ENCODE data around the gene OLIG1.

OLIG1 gene

DNA sequence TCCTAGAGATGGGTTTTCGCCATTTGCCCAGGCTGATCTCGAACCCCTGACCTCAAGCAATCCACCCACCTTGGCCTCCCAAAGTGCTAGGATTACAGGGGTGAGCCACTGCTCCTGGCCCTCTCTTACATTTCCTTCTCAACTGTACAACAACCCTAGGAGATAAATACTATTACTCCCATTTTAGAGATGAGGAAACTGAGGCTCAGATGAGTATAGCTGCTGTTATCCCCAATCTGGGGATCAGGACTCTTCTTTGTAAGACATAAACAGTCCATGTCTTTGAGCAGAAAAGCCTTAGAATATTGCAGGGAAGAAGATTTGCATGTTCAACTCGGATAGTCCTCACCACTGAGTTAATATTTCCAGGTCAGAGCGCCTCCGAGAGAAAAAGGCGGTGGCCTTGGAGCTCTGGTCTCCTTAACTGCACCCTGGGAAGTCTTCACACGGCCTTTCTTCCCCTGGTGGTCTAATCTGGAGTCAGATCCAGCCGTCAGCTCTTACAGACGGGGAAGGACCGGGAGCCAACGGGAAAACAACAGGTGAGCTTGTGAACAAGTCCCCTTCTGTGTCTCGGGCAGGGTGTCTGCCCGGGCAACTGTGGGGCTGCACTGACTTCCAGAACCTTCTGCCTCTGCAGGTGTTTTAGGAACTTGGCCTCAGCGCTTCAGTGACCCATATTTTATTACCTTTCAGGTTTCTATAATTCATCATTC, 5.9 kb upstream of the OLIG1 start:
- no peak overlapping the region for H3K4me3 ChIP-seq (ENCODE audit: low read length)
- no peaks in the 10 kb centered on the region for H3K9me3 ChIP-seq (ENCODE audit: insufficient read depth, low read length)
- H4K20me1 ChIP-seq (ENCODE audit: insufficient read depth, low read length): no peaks in the 10 kb centered on the region
- peaks cover 27% of the 10 kb centered on the region for H3K4me1 ChIP-seq (ENCODE audit: low read length)
- no peaks in the 10 kb centered on the region for H3K36me3 ChIP-seq (replicated peaks; ENCODE audit: low read depth, low read length)
- no peaks in the 10 kb centered on the region for H3K79me2 ChIP-seq (ENCODE audit: low read length)
- no peak overlapping the region for H3K27ac ChIP-seq (ENCODE audit: low read length)
- no peak overlapping the region for H3K9ac ChIP-seq (ENCODE audit: low read length)
- no peak overlapping the region for H3K4me2 ChIP-seq (ENCODE audit: low read length)
- TF ChIP-seq CTCF (IDR thresholded peaks at IDR 0.05; ENCODE audit: low read depth, low read length) (no peak), EZH2phosphoT487 (IDR thresholded peaks at IDR 0.05; ENCODE audit: low read depth) (no peak)
- no peak overlapping the region for H2AFZ ChIP-seq (ENCODE audit: low read depth, low read length)
- H3K27me3 ChIP-seq (ENCODE audit: low read depth, low read length): peaks cover 7% of the 10 kb centered on the region

DNA sequence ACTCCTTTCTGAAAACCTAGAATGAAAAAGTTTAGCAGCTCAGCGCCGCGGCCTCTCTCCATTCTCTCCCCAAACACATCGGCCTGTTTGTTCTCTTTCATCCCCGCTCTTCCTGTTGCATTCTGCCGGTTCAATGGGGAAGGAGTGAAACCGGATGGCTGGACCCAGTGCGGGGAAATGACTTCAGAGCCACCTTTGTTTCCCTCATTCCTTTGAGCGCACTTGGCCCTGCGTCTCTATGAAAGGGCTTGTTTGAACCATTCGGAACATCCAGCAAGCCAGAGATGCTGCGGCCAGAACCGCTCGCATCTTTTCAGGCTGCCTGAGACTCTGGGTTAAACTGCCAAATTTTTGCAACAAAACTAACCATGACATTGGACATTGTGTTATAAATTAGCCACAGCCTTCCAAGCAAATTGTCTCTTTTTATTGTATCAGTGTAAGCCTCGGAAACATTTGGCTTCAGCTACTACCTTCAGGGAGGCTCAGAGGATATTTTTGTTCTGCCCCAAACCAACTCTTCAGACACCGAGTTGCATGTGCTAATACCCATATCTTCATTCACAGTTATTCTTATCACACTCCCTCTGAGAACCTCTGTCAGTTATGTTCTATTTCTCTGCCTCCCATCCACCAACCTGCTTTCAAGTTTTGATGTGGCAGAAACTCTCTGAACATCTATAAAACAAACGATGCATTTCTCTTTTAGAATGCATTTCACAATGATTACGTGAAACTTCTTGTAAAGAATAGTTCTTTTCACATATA, 5.1 kb upstream of the OLIG1 start:
- H3K9ac ChIP-seq (ENCODE audit: low read length): no peak overlapping the region
- H3K9me3 ChIP-seq (ENCODE audit: insufficient read depth, low read length): no peaks in the 10 kb centered on the region
- peaks cover 20% of the 10 kb centered on the region for H3K4me1 ChIP-seq (ENCODE audit: low read length)
- no peak overlapping the region for H2AFZ ChIP-seq (ENCODE audit: low read depth, low read length)
- H3K27me3 ChIP-seq (ENCODE audit: low read depth, low read length): peaks cover 7% of the 10 kb centered on the region
- H3K79me2 ChIP-seq (ENCODE audit: low read length): no peaks in the 10 kb centered on the region
- no peak overlapping the region for H3K4me3 ChIP-seq (ENCODE audit: low read length)
- no peaks in the 10 kb centered on the region for H4K20me1 ChIP-seq (ENCODE audit: insufficient read depth, low read length)
- no peak overlapping the region for H3K4me2 ChIP-seq (ENCODE audit: low read length)
- H3K27ac ChIP-seq (ENCODE audit: low read length): no peak overlapping the region
- no peaks in the 10 kb centered on the region for H3K36me3 ChIP-seq (replicated peaks; ENCODE audit: low read depth, low read length)
- no peak for TF ChIP-seq CTCF (IDR thresholded peaks at IDR 0.05; ENCODE audit: low read depth, low read length)
- no peak for TF ChIP-seq EZH2phosphoT487 (IDR thresholded peaks at IDR 0.05; ENCODE audit: low read depth)

GRCh38 chr21:33067043-33067442, 2.9 kb upstream of the OLIG1 start:
- Histone ChIP-seq H3K4me1 (ENCODE audit: low read length) (peaks cover 14% of the 10 kb centered on the region), H3K27me3 (ENCODE audit: low read depth, low read length) (peaks cover 7% of the 10 kb centered on the region), H4K20me1 (ENCODE audit: insufficient read depth, low read length) (no peaks in the 10 kb centered on the region), H3K9me3 (ENCODE audit: insufficient read depth, low read length) (no peaks in the 10 kb centered on the region), H3K4me2 (ENCODE audit: low read length) (peak overlapping the region; percentile 54), H3K4me3 (ENCODE audit: low read length) (no peak overlapping the region), H3K79me2 (ENCODE audit: low read length) (no peaks in the 10 kb centered on the region), H3K27ac (ENCODE audit: low read length) (no peak overlapping the region), H3K36me3 (replicated peaks; ENCODE audit: low read depth, low read length) (no peaks in the 10 kb centered on the region), H3K9ac (ENCODE audit: low read length) (no peak overlapping the region; the same call in 1 of the 2 replicates), H2AFZ (ENCODE audit: low read depth, low read length) (no peak overlapping the region)
- TF ChIP-seq EZH2phosphoT487 (IDR thresholded peaks at IDR 0.05; ENCODE audit: low read depth) (no peak), CTCF (IDR thresholded peaks at IDR 0.05; ENCODE audit: low read depth, low read length) (no peak)

- H3K4me3 ChIP-seq (ENCODE audit: low read length): no peak overlapping the region
- TF ChIP-seq EZH2phosphoT487 (IDR thresholded peaks at IDR 0.05; ENCODE audit: low read depth) (no peak), CTCF (IDR thresholded peaks at IDR 0.05; ENCODE audit: low read depth, low read length) (no peak)
- H3K79me2 ChIP-seq (ENCODE audit: low read length): no peaks in the 10 kb centered on the region
- H4K20me1 ChIP-seq (ENCODE audit: insufficient read depth, low read length): no peaks in the 10 kb centered on the region
- no peak overlapping the region for H2AFZ ChIP-seq (ENCODE audit: low read depth, low read length)
- no peak overlapping the region; the same call in 1 of the 2 replicates for H3K9ac ChIP-seq (ENCODE audit: low read length)
- H3K27ac ChIP-seq (ENCODE audit: low read length): no peak overlapping the region
- H3K36me3 ChIP-seq (replicated peaks; ENCODE audit: low read depth, low read length): no peaks in the 10 kb centered on the region
- H3K27me3 ChIP-seq (ENCODE audit: low read depth, low read length): peaks cover 7% of the 10 kb centered on the region
- peaks cover 14% of the 10 kb centered on the region for H3K4me1 ChIP-seq (ENCODE audit: low read length)
- no peaks in the 10 kb centered on the region for H3K9me3 ChIP-seq (ENCODE audit: insufficient read depth, low read length)
- H3K4me2 ChIP-seq (ENCODE audit: low read length): peak overlapping the region; percentile 54
Observed at GRCh38 chr21:33067457-33067856, 2.5 kb upstream of the OLIG1 start.
